ENCODE measurements around the gene CEP19.

CEP19 gene

DNA sequence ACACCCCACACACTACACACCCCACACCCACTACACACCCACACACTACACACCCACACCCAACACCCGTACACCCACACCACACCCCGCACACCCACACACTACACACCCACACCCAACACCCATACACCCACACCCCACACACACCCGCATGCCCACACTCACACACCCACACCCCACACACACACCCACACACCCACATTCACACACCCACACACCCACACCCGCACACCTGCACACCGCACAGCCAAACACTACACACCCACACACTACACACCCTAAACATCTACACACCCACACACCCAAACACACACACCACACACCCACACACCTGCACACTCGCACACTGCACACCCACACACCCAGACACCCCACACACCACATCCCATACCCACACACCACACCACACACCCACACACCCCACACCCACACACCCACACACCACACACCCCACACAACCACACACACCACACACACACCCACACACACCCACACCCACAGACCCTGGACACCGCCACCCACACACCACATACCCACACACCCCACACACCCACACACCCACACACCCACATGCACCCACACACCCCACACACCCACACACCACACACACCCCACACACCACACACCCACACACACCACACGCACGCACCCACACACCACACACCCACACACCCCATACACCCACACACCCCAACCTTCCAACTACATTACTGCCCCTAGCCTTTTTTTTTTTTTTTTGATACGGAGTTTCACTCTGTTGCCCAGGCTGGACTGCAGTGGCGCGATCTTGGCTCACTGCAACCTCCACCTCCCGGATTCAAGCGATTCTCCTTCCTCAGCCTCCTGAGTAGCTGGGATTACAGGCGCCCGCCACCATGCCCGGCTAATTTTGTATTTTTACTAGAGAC lies 16.9 kb downstream of the CEP19 start:
- Histone ChIP-seq H3K27ac (ENCODE audit: insufficient read depth in 1 of 2, low read depth in 1 of 2, low read length in 2 of 2, poor library complexity in 1 of 2, severe bottlenecking in 2 of 2) (no peak overlapping the region), H3K4me1 (ENCODE audit: control extremely low read depth in 1 of 4, control insufficient read depth in 4 of 4, insufficient read depth in 4 of 4, low read length in 3 of 4) (peaks cover 2 to 29% (median 14%) of the 10 kb centered on the region in 4 experiments), H3K27me3 (replicated peaks in 2 of 5; ENCODE audit: control insufficient read depth in 4 of 5, insufficient read depth in 5 of 5, low read length in 4 of 5) (no peaks in the 10 kb centered on the region), H3K9me3 (ENCODE audit: control extremely low read depth in 1 of 5, control insufficient read depth in 4 of 5, insufficient read depth in 2 of 5, low read depth in 1 of 5, low read length in 4 of 5) (no peaks in the 10 kb centered on the region), H3K36me3 (ENCODE audit: control insufficient read depth in 4 of 4, insufficient read depth in 4 of 4, low read length in 3 of 4) (no peaks in the 10 kb centered on the region), H3K4me3 (ENCODE audit: control insufficient read depth in 1 of 7, extremely low read depth in 1 of 7, insufficient read depth in 4 of 7, low read depth in 2 of 7, low read length in 6 of 7) (no peak overlapping the region)
- ChIA-PET CTCF (interaction anchor here (1.2 to 1.3 kb wide), 2 partner anchors 86 to 171 kb away, joined by 4 to 6 read pairs; no protein-coding TSS in a partner anchor), POLR2A (no interaction called here)
- WGBS (ENCODE audit: insufficient coverage), result 96% methylated on average over 7 of the region's 17 CpGs
- DNase-seq, result no peak

DNA sequence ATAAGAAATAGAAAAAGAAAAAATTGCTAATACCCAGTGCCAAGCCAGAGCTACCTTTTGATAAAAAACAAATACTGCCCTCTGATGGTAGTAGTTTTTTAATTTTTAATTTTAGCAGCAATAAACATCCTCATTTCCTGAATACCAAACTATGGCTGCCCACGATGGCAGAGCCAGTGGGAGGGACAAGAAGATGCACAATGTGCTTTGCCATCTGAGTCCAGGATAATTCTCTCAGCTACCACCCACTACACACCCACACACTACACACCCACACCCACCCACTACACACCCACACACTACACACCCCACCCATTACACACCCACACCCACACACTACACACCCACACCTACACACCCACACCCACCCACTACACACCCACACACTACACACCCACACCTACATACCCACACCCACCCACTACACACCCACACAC lies 17.8 kb downstream of the CEP19 start:
- CTCF ChIA-PET, result interaction anchor here (0.8 to 4.3 kb wide), 9 partner anchors 10 to 170 kb away, joined by 3 to 28 read pairs (median 3); no protein-coding TSS in a partner anchor
- Histone ChIP-seq H3K27me3 (replicated peaks in 2 of 5; ENCODE audit: control insufficient read depth in 4 of 5, insufficient read depth in 5 of 5, low read length in 4 of 5) (no peaks in the 10 kb centered on the region), H3K4me3 (ENCODE audit: control insufficient read depth in 1 of 7, extremely low read depth in 1 of 7, insufficient read depth in 4 of 7, low read depth in 2 of 7, low read length in 6 of 7) (peak overlapping the region in 2 of 7 experiments; percentile 33 to 57), H3K4me1 (ENCODE audit: control extremely low read depth in 1 of 4, control insufficient read depth in 4 of 4, insufficient read depth in 4 of 4, low read length in 3 of 4) (peaks cover 2 to 33% (median 14%) of the 10 kb centered on the region in 4 experiments), H3K36me3 (ENCODE audit: control insufficient read depth in 4 of 4, insufficient read depth in 4 of 4, low read length in 3 of 4) (no peaks in the 10 kb centered on the region), H3K27ac (ENCODE audit: insufficient read depth in 1 of 2, low read depth in 1 of 2, low read length in 2 of 2, poor library complexity in 1 of 2, severe bottlenecking in 2 of 2) (no peak overlapping the region), H3K9me3 (ENCODE audit: control extremely low read depth in 1 of 5, control insufficient read depth in 4 of 5, insufficient read depth in 2 of 5, low read depth in 1 of 5, low read length in 4 of 5) (no peaks in the 10 kb centered on the region)
- POLR2A ChIA-PET, result no interaction called here
- DNase-seq, result peak; percentile 68 to 81 (median 80)
- WGBS (ENCODE audit: insufficient coverage), result no CpG with 5 or more reads among the region's 1 CpG

DNA sequence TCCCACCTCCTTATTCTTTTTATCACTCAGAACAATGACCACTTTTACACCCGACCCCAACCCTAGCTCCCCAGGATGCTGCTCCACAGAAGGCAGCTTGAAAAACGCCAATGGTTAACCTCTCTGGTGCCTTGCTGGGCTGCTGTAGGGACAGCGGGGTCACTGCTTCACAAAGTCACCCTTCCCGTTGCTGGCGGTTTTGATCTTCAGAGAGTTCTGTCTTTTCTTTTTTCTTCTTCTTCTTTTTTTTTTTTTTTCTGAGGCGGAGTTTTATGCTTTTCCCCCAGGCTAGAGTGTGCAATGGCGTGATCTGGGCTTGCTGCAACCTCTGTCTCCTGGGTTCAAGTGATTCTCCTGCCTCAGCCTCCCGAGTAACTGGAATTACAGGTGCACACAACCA lies 20.7 kb downstream of the CEP19 start:
- Histone ChIP-seq H3K4me1 (ENCODE audit: control extremely low read depth in 1 of 4, control insufficient read depth in 4 of 4, insufficient read depth in 4 of 4, low read length in 3 of 4) (peaks cover 10 to 55% (median 26%) of the 10 kb centered on the region in 4 experiments), H3K4me3 (ENCODE audit: control insufficient read depth in 1 of 7, extremely low read depth in 1 of 7, insufficient read depth in 4 of 7, low read depth in 2 of 7, low read length in 6 of 7) (no peak overlapping the region), H3K27ac (ENCODE audit: insufficient read depth in 1 of 2, low read depth in 1 of 2, low read length in 2 of 2, poor library complexity in 1 of 2, severe bottlenecking in 2 of 2) (no peak overlapping the region), H3K27me3 (replicated peaks in 2 of 5; ENCODE audit: control insufficient read depth in 4 of 5, insufficient read depth in 5 of 5, low read length in 4 of 5) (no peaks in the 10 kb centered on the region), H3K9me3 (ENCODE audit: control extremely low read depth in 1 of 5, control insufficient read depth in 4 of 5, insufficient read depth in 2 of 5, low read depth in 1 of 5, low read length in 4 of 5) (no peaks in the 10 kb centered on the region), H3K36me3 (ENCODE audit: control insufficient read depth in 4 of 4, insufficient read depth in 4 of 4, low read length in 3 of 4) (no peaks in the 10 kb centered on the region)
- 94% methylated on average over 8 of the region's 8 CpGs for WGBS (ENCODE audit: insufficient coverage)
- POLR2A ChIA-PET, result interaction anchor here (0.6 kb wide), 1 partner anchor 39 kb away, joined by 5 read pairs; no protein-coding TSS in a partner anchor
- no peak for DNase-seq
- CTCF ChIA-PET, result interaction anchor here (1.5 to 4.3 kb wide), 2 partner anchors 82 to 108 kb away, joined by 3 to 28 read pairs; no protein-coding TSS in a partner anchor

DNA sequence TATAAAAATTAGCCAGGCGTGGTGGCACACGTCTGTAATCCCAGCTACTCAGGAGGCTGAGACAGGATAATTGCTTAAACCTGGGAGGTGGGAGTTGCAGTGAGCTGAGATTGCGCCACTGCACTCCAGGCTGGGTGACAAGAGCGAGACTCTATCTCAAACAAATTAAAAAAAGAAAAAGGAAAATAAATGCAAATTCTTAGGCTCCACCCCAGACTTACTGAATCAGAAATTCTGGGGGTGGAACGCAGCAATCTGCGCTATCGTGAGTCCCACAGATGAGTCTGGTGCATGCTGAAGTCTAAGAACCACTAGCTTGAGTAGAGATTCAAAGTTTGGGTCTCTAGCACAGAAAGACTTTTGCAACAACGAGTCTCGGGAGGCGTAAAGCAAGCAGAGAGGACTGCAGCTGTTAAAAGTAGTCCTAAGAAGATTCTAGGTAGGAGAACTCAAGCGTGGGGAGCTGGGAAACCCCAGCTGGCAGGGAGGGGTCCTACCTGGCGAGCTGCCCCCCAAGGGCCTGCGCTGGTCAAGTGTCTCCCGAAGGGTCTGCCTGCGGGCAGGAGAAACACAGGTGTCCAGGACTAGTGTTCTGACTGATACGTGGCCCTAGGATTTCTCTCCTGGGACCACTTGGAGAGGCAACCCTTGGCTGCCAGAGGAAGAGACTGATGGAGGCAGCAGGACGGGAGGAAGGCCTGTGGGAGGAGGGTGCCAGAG lies 21.9 kb downstream of the CEP19 start:
- 91% methylated on average over 13 of the region's 17 CpGs for WGBS (ENCODE audit: insufficient coverage)
- DNase-seq, result no peak
- POLR2A ChIA-PET, result no interaction called here

DNA sequence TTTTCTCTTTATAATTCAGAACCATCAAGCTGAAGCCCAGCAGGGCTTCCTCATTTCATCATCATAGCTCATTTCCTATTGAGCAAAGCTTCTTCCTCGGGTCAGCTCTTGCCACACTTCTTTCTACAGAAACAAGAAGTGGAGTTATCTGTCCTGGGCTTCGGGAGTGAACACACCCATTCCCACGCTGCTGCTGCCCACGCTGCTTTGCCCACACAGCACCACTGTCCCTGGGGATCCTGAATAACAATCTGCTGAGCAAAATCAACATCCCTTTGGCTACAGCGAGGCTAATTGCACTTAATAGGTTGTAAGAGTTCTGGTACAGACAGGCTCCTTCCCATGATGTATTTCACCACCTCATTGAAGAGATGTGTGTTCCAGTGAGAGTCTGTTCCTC lies 23.7 kb downstream of the CEP19 start:
- ChIA-PET POLR2A (no interaction called here), CTCF (interaction anchor here (1.2 to 5.8 kb wide), 8 partner anchors 11 to 160 kb away, joined by 3 to 106 read pairs (median 6); partner anchors contain the start of gene NRROS)
- peaks cover 0 to 2% (median 0%) of the 10 kb centered on the region in 5 experiments for H3K9me3 ChIP-seq (ENCODE audit: control extremely low read depth in 1 of 5, control insufficient read depth in 4 of 5, insufficient read depth in 2 of 5, low read depth in 1 of 5, low read length in 4 of 5)
- DNase-seq, result peak; percentile 40 to 78 (median 71)
- 3% methylated on average over 4 of the region's 5 CpGs for WGBS (ENCODE audit: insufficient coverage)
- peaks cover 12 to 62% (median 28%) of the 10 kb centered on the region in 4 experiments for H3K4me1 ChIP-seq (ENCODE audit: control extremely low read depth in 1 of 4, control insufficient read depth in 4 of 4, insufficient read depth in 4 of 4, low read length in 3 of 4)
- no peaks in the 10 kb centered on the region for H3K36me3 ChIP-seq (ENCODE audit: control insufficient read depth in 4 of 4, insufficient read depth in 4 of 4, low read length in 3 of 4)
- no peaks in the 10 kb centered on the region for H3K27me3 ChIP-seq (replicated peaks in 2 of 5; ENCODE audit: control insufficient read depth in 4 of 5, insufficient read depth in 5 of 5, low read length in 4 of 5)
- peak overlapping the region; percentile 14 to 60 for H3K27ac ChIP-seq (ENCODE audit: insufficient read depth in 1 of 2, low read depth in 1 of 2, low read length in 2 of 2, poor library complexity in 1 of 2, severe bottlenecking in 2 of 2)
- peak overlapping the region in 5 of 7 experiments; percentile 2 to 53 (median 12) for H3K4me3 ChIP-seq (ENCODE audit: control insufficient read depth in 1 of 7, extremely low read depth in 1 of 7, insufficient read depth in 4 of 7, low read depth in 2 of 7, low read length in 6 of 7)

More for the DNA sequence above, 21.9 kb downstream of the CEP19 start:
- H3K36me3 ChIP-seq (ENCODE audit: control insufficient read depth in 4 of 4, insufficient read depth in 4 of 4, low read length in 3 of 4), result no peaks in the 10 kb centered on the region
- no peaks in the 10 kb centered on the region for H3K27me3 ChIP-seq (replicated peaks in 2 of 5; ENCODE audit: control insufficient read depth in 4 of 5, insufficient read depth in 5 of 5, low read length in 4 of 5)
- no peaks in the 10 kb centered on the region for H3K9me3 ChIP-seq (ENCODE audit: control extremely low read depth in 1 of 5, control insufficient read depth in 4 of 5, insufficient read depth in 2 of 5, low read depth in 1 of 5, low read length in 4 of 5)
- no peak overlapping the region for H3K27ac ChIP-seq (ENCODE audit: insufficient read depth in 1 of 2, low read depth in 1 of 2, low read length in 2 of 2, poor library complexity in 1 of 2, severe bottlenecking in 2 of 2)
- CTCF ChIA-PET, result interaction anchor here (0.5 to 1.5 kb wide), 4 partner anchors 60 to 234 kb away, joined by 3 read pairs; no protein-coding TSS in a partner anchor
- peaks cover 12 to 66% (median 29%) of the 10 kb centered on the region in 4 experiments for H3K4me1 ChIP-seq (ENCODE audit: control extremely low read depth in 1 of 4, control insufficient read depth in 4 of 4, insufficient read depth in 4 of 4, low read length in 3 of 4)
- no peak overlapping the region for H3K4me3 ChIP-seq (ENCODE audit: control insufficient read depth in 1 of 7, extremely low read depth in 1 of 7, insufficient read depth in 4 of 7, low read depth in 2 of 7, low read length in 6 of 7)

DNA sequence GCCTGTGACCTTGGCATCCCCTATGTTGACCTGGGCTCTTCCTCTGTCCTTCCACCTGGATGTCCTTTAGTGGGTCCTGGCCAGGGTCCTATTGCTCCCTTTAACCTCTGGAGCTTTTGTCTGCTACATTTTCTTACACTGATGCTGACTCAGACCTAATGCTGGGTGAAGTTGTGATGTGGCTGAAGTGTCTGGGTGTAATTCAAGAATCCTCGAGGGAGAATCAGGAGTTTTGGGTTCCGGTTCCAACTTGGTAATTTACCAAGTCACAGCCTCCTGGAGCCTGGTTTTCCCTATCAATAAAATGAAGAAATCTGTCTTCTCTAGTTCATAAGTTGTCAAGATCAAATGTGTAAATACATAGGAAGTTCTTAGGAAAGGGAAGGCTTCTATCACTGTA lies 25.6 kb downstream of the CEP19 start:
- Histone ChIP-seq H3K9me3 (ENCODE audit: control extremely low read depth in 1 of 5, control insufficient read depth in 4 of 5, insufficient read depth in 2 of 5, low read depth in 1 of 5, low read length in 4 of 5) (peaks cover 0 to 7% (median 0%) of the 10 kb centered on the region in 5 experiments), H3K27me3 (replicated peaks in 2 of 5; ENCODE audit: control insufficient read depth in 4 of 5, insufficient read depth in 5 of 5, low read length in 4 of 5) (no peaks in the 10 kb centered on the region), H3K27ac (ENCODE audit: insufficient read depth in 1 of 2, low read depth in 1 of 2, low read length in 2 of 2, poor library complexity in 1 of 2, severe bottlenecking in 2 of 2) (no peak overlapping the region), H3K4me1 (ENCODE audit: control extremely low read depth in 1 of 4, control insufficient read depth in 4 of 4, insufficient read depth in 4 of 4, low read length in 3 of 4) (peaks cover 10 to 53% (median 24%) of the 10 kb centered on the region in 4 experiments), H3K36me3 (ENCODE audit: control insufficient read depth in 4 of 4, insufficient read depth in 4 of 4, low read length in 3 of 4) (peaks cover 2 to 8% (median 5%) of the 10 kb centered on the region in 4 experiments), H3K4me3 (ENCODE audit: control insufficient read depth in 1 of 7, extremely low read depth in 1 of 7, insufficient read depth in 4 of 7, low read depth in 2 of 7, low read length in 6 of 7) (no peak overlapping the region)
- no peak for DNase-seq
- no CpG with 5 or more reads among the region's 2 CpGs for WGBS (ENCODE audit: insufficient coverage)
- ChIA-PET CTCF (interaction anchor here (0.9 to 5.8 kb wide), 9 partner anchors 31 to 433 kb away, joined by 3 to 106 read pairs (median 8); partner anchors contain the start of gene NRROS), POLR2A (no interaction called here)

Data from common myeloid progenitor, CD34-positive (primary cell).